GM10248 (cell line): ENCODE data around the gene RUNX1.

ENCODE experiments used
- CTCF ChIA-PET: fragments of 300-600 bp; sonication (Branson Sonifier 250); formaldehyde crosslinking; extraction: SDS; loops from one replicate; lab custom pipeline; 2021; ENCODE audit warnings: antibody characterized with exemption; lab: Yijun Ruan, JAX
- POLR2A ChIA-PET: fragments of 350-650 bp; sonication (Branson Sonifier 250); formaldehyde crosslinking; extraction: SDS; loops from one replicate; lab custom pipeline; 2020; ENCODE audit warnings: antibody characterized with exemption; lab: Yijun Ruan, JAX
- DNase-seq: peaks from one replicate; pipeline ENCODE4 v3.0.0; 2012; ENCODE audit errors: extremely low spot score
- TF ChIP-seq, protein P1 (sequence below): IDR thresholded peaks from 2 replicates; pipeline ENCODE4 v1.5.1; 2012; ENCODE audit warnings: mild to moderate bottlenecking, low read depth; ENCODE audit errors: extremely low read depth, missing control alignments, control extremely low read depth

The RUNX1 gene

DNA sequence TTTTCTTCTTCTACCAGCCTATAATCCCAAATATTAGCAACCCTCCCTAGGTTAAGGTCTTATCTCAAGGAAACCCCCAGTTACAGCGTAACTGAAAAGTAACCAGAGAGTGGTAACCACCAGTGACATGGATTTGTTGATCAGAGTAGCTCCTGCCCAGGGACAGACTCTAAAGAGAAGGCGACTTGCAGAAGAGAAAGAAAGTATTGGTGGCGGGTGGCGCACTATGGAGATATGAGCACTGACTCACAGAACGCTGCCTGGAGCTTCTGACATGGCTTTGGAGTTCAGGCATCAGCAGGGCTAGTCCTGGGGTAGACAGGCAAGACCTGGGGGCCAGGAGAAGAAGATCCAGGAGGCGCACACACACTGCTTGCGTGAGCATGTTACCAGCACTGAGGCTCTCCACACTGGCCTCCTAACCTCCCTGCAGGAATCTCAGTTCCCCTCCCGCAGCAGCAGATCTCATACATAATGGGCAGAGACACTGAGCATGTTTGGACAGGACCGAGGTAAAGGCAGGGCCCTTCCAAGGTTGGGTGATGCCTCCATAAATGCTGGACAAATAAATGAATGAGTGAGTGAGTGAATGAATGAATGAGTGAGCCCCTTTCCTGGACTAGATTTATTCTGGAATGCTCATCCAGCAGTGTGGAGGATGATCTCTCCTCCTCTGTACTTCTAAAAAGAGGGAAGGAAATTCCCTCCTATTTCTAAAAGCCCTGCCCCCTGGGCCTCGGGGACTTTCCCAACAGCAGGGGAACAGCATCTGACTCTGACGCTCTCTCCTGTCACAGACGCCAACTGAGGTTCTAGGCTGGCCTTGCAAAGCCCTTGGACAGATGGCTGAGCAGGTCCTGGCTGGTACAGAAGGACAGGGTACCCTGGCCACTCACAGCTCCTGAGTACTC, 204.8 kb downstream of the RUNX1 start:
- TF ChIP-seq, protein P1, sequence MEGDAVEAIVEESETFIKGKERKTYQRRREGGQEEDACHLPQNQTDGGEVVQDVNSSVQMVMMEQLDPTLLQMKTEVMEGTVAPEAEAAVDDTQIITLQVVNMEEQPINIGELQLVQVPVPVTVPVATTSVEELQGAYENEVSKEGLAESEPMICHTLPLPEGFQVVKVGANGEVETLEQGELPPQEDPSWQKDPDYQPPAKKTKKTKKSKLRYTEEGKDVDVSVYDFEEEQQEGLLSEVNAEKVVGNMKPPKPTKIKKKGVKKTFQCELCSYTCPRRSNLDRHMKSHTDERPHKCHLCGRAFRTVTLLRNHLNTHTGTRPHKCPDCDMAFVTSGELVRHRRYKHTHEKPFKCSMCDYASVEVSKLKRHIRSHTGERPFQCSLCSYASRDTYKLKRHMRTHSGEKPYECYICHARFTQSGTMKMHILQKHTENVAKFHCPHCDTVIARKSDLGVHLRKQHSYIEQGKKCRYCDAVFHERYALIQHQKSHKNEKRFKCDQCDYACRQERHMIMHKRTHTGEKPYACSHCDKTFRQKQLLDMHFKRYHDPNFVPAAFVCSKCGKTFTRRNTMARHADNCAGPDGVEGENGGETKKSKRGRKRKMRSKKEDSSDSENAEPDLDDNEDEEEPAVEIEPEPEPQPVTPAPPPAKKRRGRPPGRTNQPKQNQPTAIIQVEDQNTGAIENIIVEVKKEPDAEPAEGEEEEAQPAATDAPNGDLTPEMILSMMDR = no peak
- CTCF ChIA-PET = interaction anchor here (1.7 kb wide), 1 partner anchor 11 kb away, joined by 8 read pairs; no protein-coding TSS in a partner anchor
- DNase-seq = peak; percentile 56
- POLR2A ChIA-PET = no interaction called here

DNA sequence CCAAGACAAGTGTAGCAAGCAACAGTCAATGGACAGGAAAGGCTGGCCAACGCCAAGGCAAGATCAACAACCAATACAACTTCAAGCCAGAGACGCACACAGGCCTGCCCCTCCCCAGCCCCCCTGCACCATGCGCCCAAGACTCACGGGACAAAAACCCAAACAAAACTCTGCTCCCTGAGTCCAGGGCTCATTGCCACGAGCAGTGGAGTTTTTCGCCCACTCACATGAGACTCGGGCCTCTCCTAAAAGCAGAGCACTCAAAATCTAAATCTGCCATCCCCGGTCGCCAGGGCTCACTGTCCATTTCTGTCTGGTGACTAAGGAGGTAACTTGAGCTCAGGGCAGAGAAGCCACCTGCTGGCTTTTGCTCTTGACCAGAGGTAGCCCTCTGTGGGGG, 205.5 kb downstream of the RUNX1 start:
- ChIA-PET POLR2A (no interaction called here), CTCF (interaction anchor here (1.7 kb wide), 1 partner anchor 11 kb away, joined by 8 read pairs; no protein-coding TSS in a partner anchor)
- DNase-seq = no peak
- TF ChIP-seq, protein P1 = no peak

DNA sequence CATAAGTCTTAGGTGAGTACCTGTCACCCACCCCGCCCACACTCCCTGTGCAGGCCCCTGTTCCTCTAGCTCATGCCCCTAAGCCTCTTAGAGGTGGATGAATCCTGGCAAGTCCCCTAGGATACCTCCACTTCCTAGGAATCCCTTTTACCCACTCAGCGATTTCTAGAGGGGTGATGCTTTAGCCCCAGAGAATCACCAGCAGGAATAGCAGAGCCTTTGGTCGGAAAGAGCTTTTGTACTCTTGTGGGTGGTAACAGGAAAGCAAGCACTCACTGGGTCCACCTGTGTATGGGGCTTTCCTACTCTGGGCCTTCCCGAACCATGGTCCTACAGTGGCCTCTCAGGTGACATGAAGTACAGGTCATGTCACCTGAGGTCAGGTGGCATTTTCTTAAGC, 207.9 kb downstream of the RUNX1 start:
- CTCF ChIA-PET = interaction anchor here (1.4 kb wide), 1 partner anchor 13 kb away, joined by 5 read pairs; no protein-coding TSS in a partner anchor
- no peak for DNase-seq
- TF ChIP-seq, protein P1 = no peak
- POLR2A ChIA-PET = no interaction called here

DNA sequence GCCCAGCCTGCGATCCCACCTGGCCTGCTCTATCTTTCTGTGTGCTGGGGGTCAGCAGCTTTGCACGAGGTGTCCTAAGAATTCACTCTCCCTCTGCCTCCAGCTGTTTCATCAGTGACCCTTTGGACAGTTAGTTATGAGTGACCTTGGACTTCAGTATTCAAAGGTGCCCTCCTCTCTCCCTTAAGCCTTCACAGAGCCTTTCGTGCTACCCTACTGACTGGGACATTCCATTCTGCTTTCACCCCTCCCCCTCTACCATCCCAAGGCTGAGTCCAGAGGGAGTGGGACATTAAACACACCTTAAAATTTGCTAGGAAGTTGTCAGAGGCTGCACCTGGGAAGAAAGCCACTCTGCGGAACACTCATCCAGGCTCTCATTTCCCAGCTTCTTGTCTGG, 208.4 kb downstream of the RUNX1 start:
- ChIA-PET POLR2A (no interaction called here), CTCF (no interaction called here)
- TF ChIP-seq, protein P1 = no peak
- no peak for DNase-seq

DNA sequence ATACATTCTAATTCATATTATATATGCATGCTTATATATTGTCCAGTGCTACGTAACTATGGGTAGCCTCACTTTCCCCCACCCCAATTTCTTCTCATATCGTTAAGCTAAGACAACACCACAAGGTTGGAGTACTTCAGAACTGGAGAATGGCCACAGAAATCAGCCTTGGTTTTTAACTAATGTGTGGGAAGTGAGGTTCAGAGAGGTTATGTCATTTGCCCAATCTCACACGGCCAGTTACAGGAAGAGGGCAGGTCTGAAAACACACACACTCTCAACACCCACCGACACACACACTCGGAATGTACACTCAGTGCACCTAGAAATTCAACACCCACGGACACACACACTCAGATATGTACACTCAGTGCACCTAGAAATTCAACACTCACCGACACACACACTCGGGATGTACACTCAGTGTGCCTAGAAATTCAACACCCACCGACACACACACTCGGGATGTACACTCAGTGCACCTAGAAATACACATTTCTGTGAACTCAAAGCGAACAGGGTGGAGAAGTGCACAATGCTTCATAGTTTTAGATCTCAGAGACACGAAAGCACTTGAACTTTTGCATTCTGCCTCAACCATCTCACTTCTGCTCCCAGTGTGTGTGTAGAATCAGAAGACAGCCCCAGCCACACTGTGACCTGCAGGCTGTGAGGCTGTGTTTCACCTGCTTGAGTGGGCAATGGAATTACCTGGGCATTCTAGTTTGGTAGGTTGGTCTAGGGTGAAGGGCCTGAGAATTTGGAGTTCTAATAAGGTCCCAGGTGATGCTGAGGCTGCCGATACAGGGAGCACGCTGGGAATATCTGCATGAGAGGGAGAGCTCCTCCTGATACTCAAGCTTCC, 209.9 kb downstream of the RUNX1 start:
- no peak for DNase-seq
- ChIA-PET POLR2A (no interaction called here), CTCF (no interaction called here)
- TF ChIP-seq, protein P1 = no peak

DNA sequence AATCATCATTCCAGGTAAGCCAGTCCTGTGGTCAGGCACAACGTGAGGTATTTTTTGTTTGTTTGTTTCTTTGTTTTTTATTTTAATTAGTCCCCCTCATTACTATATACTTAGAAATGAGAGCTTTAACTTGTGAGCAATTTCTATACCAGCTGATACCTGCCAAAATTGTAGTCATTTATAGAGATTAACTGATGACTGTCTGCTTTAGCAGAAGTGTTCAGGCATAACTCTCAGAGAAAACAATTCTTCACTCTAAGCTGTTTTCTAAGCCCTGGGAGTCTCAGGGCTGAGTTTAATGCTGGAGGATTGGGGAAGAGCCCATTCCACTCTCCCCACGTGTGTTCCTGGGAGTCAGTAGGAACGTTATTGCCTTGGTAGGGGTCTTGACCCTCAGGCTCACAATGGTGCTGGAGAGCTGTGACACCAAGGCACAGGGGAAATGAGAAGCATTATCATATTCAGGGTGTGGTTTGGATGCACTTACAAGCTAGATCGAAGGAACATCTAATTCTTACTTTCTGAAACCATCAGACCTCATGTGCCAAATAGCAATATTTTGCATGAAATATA, 212.1 kb downstream of the RUNX1 start:
- no peak for DNase-seq
- CTCF ChIA-PET = interaction anchor here (0.9 to 1.7 kb wide), 3 partner anchors 13 to 92 kb away, joined by 3 to 5 read pairs (median 3); no protein-coding TSS in a partner anchor
- POLR2A ChIA-PET = no interaction called here
- TF ChIP-seq, protein P1 = no peak
